ENCODE measurements around the gene ARFIP1. TPM values are rescaled to one million over a fixed set of nuclear protein-coding genes. Genes with fewer than 3 reads are reported as not detected.

ARFIP1 gene
- polyA plus RNA-seq, 1 donor from 2014 or later, result 35.1 TPM

DNA sequence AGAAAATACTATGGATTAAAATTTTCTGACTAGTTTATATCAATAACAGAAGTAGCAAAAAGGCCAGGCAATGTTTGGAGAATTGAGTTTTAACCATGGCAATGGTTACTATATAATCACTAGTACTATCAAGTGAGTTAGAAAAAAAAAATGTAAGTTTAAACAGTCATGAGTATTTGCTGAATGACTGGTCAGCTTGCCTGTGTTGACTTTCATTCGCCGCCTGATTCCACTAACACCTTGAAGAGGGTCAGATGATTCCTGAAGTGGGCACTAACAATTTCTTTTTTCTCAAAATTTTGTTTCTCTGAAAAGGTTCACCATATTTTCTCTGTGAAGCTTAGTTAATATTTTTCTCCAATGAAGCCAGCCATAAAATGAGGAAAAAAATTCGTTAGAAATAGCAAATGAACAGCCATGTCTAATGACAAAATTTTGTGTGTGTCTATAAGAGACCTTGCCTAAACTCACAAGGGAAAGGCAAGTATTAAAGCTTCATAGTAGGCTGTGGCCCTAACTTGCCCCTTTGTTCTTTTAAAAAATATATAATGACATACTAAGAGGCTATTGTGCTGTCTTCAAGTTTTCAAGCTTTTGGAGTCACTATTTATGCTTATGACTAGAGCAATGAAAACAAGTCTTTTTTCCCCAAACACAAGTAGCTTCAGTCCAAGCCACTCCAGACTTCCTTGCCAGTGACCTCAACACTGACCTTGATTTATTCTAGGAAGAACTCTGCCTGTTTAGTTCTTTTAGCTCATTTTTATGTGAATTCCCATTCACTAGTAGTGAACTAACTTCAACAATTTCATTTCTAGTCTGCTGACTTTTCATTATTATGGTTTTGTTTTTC lies 138.0 kb downstream of the ARFIP1 start:
- no peak overlapping the region for H3K4me3 ChIP-seq (ENCODE audit: low read length)
- H3K4me2 ChIP-seq (ENCODE audit: low read length), result no peak overlapping the region
- peaks cover 5% of the 10 kb centered on the region for H3K9me3 ChIP-seq (ENCODE audit: low read length)

DNA sequence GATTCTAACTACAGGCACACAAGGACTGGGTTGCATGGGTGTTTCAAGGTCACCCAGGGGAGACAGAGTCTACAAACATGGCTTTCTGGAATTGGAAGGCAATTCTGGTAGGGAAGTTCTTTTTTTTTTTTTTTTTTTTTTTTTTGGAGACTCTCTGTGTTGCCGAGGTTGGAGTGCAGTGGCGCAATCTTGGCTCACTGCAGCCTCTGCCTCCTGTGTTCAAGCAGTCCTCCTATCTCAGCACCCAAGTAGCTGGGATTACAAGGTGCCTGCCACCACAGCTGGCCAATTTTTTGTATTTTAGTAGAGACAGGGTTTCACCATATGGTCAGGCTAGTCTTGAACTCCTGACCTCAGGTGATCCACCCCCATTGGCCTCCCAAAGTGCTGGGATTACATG lies 140.1 kb downstream of the ARFIP1 start:
- Histone ChIP-seq H3K9me2 (ENCODE audit: insufficient read depth, low read length) (no peaks in the 10 kb centered on the region), H3F3A (ENCODE audit: insufficient read depth, low read length, poor library complexity, severe bottlenecking) (no peaks in the 10 kb centered on the region), H3K36me3 (ENCODE audit: insufficient read depth, low read length) (peaks cover 9% of the 10 kb centered on the region), H3K27me3 (ENCODE audit: insufficient read depth, low read depth, low read length) (no peaks in the 10 kb centered on the region), H3K9ac (ENCODE audit: low read length) (no peak overlapping the region), H3K79me2 (replicated peaks; ENCODE audit: insufficient read depth, low read length) (no peaks in the 10 kb centered on the region), H2AFZ (ENCODE audit: low read depth, low read length) (no peak overlapping the region), H4K20me1 (ENCODE audit: insufficient read depth) (no peaks in the 10 kb centered on the region), H3K4me2 (ENCODE audit: low read length) (no peak overlapping the region), H3K4me3 (ENCODE audit: low read length) (no peak overlapping the region), H3K9me3 (ENCODE audit: low read length) (peaks cover 5% of the 10 kb centered on the region), H3K27ac (ENCODE audit: low read length) (no peak overlapping the region)
- TF ChIP-seq EP300 (conservative IDR thresholded peaks at IDR 0.05; ENCODE audit: poor library complexity, severe bottlenecking) (no peak), MXI1 (conservative IDR thresholded peaks at IDR 0.05; ENCODE audit: poor library complexity, severe bottlenecking) (no peak), SMC3 (conservative IDR thresholded peaks at IDR 0.05; ENCODE audit: poor library complexity) (no peak), TAF1 (IDR thresholded peaks at IDR 0.05; ENCODE audit: low read depth) (no peak), POLR2AphosphoS5 (IDR thresholded peaks at IDR 0.05) (no peak), RAD21 (conservative IDR thresholded peaks at IDR 0.05) (no peak), EZH2 (IDR thresholded peaks at IDR 0.05; ENCODE audit: borderline replicate concordance, insufficient read depth, low read length, poor library complexity, severe bottlenecking) (no peak)
- TF ChIP-seq, protein P1, sequence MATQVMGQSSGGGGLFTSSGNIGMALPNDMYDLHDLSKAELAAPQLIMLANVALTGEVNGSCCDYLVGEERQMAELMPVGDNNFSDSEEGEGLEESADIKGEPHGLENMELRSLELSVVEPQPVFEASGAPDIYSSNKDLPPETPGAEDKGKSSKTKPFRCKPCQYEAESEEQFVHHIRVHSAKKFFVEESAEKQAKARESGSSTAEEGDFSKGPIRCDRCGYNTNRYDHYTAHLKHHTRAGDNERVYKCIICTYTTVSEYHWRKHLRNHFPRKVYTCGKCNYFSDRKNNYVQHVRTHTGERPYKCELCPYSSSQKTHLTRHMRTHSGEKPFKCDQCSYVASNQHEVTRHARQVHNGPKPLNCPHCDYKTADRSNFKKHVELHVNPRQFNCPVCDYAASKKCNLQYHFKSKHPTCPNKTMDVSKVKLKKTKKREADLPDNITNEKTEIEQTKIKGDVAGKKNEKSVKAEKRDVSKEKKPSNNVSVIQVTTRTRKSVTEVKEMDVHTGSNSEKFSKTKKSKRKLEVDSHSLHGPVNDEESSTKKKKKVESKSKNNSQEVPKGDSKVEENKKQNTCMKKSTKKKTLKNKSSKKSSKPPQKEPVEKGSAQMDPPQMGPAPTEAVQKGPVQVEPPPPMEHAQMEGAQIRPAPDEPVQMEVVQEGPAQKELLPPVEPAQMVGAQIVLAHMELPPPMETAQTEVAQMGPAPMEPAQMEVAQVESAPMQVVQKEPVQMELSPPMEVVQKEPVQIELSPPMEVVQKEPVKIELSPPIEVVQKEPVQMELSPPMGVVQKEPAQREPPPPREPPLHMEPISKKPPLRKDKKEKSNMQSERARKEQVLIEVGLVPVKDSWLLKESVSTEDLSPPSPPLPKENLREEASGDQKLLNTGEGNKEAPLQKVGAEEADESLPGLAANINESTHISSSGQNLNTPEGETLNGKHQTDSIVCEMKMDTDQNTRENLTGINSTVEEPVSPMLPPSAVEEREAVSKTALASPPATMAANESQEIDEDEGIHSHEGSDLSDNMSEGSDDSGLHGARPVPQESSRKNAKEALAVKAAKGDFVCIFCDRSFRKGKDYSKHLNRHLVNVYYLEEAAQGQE (IDR thresholded peaks at IDR 0.05; ENCODE audit: borderline replicate concordance), result no peak
- TF ChIP-seq, protein P2, sequence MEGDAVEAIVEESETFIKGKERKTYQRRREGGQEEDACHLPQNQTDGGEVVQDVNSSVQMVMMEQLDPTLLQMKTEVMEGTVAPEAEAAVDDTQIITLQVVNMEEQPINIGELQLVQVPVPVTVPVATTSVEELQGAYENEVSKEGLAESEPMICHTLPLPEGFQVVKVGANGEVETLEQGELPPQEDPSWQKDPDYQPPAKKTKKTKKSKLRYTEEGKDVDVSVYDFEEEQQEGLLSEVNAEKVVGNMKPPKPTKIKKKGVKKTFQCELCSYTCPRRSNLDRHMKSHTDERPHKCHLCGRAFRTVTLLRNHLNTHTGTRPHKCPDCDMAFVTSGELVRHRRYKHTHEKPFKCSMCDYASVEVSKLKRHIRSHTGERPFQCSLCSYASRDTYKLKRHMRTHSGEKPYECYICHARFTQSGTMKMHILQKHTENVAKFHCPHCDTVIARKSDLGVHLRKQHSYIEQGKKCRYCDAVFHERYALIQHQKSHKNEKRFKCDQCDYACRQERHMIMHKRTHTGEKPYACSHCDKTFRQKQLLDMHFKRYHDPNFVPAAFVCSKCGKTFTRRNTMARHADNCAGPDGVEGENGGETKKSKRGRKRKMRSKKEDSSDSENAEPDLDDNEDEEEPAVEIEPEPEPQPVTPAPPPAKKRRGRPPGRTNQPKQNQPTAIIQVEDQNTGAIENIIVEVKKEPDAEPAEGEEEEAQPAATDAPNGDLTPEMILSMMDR (IDR thresholded peaks at IDR 0.05; ENCODE audit: poor library complexity, severe bottlenecking), result no peak

More for the DNA sequence above, 138.0 kb downstream of the ARFIP1 start:
- Histone ChIP-seq H3K27ac (ENCODE audit: low read length) (no peak overlapping the region), H3F3A (ENCODE audit: insufficient read depth, low read length, poor library complexity, severe bottlenecking) (no peaks in the 10 kb centered on the region), H3K9ac (ENCODE audit: low read length) (no peak overlapping the region), H2AFZ (ENCODE audit: low read depth, low read length) (no peak overlapping the region), H3K79me2 (replicated peaks; ENCODE audit: insufficient read depth, low read length) (no peaks in the 10 kb centered on the region), H3K36me3 (ENCODE audit: insufficient read depth, low read length) (peaks cover 9% of the 10 kb centered on the region), H3K9me2 (ENCODE audit: insufficient read depth, low read length) (no peaks in the 10 kb centered on the region), H3K27me3 (ENCODE audit: insufficient read depth, low read depth, low read length) (no peaks in the 10 kb centered on the region), H4K20me1 (ENCODE audit: insufficient read depth) (no peaks in the 10 kb centered on the region)
- TF ChIP-seq MXI1 (conservative IDR thresholded peaks at IDR 0.05; ENCODE audit: poor library complexity, severe bottlenecking) (no peak), RAD21 (conservative IDR thresholded peaks at IDR 0.05) (no peak), POLR2AphosphoS5 (IDR thresholded peaks at IDR 0.05) (no peak), SMC3 (conservative IDR thresholded peaks at IDR 0.05; ENCODE audit: poor library complexity) (no peak), EZH2 (IDR thresholded peaks at IDR 0.05; ENCODE audit: borderline replicate concordance, insufficient read depth, low read length, poor library complexity, severe bottlenecking) (no peak), TAF1 (IDR thresholded peaks at IDR 0.05; ENCODE audit: low read depth) (no peak), EP300 (conservative IDR thresholded peaks at IDR 0.05; ENCODE audit: poor library complexity, severe bottlenecking) (no peak)
- TF ChIP-seq, protein P1 (IDR thresholded peaks at IDR 0.05; ENCODE audit: borderline replicate concordance), result no peak
- TF ChIP-seq, protein P2 (IDR thresholded peaks at IDR 0.05; ENCODE audit: poor library complexity, severe bottlenecking), result no peak
